ENCODE results near the gene KIAA1191. TPM values are rescaled to one million over a fixed set of nuclear protein-coding genes. Genes with fewer than 3 reads are reported as not detected.

KIAA1191 gene
- total and polyA plus RNA-seq, 4 donors, result 83.6 to 181 (median 132) TPM

DNA sequence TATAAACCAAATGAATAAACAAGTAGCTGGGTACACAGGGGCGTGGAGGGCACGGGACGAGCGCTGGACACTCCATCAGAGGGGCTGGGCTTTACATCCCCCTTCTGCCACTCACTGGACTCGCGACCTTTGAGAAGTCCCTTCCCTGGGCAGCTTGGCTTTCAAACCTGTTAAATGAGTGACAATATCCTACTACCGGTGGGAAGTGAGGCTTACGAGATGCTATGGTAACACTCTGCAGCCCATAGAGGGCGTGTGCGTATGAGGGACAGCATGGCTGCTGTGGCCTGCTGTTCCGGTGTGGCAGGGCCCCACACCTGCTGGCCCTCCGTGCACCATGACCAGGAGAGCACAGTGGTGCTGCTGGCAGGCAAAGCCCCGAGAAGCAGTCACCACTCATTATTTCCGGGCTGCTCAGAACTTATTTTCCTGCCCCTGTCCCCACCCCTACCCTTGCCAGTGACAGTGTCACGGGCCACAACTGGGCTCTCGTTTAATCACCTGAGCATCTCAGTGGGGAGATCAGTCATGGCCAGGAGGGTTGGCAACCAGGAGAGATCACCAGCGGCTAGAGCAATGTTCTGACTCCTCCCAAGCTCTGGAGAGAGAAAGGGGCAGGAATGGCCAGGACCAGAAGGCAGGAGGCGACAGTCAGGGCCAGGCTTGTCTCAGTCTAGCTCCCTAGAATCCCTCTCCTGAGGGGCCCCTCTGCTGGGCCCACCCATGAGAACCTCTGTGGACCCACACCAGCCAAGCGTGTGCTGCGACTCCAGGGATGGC, 44.3 kb upstream of the KIAA1191 start:
- Histone ChIP-seq H3K4me3 (ENCODE audit: low read depth, low read length) (no peak overlapping the region), H3K27me3 (ENCODE audit: control insufficient read depth, insufficient read depth, low read length) (no peaks in the 10 kb centered on the region), H3K27ac (ENCODE audit: low read depth, low read length) (no peak overlapping the region), H3K36me3 (ENCODE audit: control insufficient read depth, insufficient read depth, low read length) (peaks cover 76% of the 10 kb centered on the region), H3K9me3 (ENCODE audit: control insufficient read depth, insufficient read depth, low read length) (no peaks in the 10 kb centered on the region), H3K4me1 (ENCODE audit: control insufficient read depth, insufficient read depth, low read length) (no peaks in the 10 kb centered on the region)
- no peak for DNase-seq (ENCODE audit: low read depth in 4 of 6, low spot score in 6 of 6)
- WGBS (ENCODE audit: insufficient coverage), result 80% methylated on average over 15 of the region's 20 CpGs

GRCh38 chr5:176401281-176402205, 40.0 kb upstream of the KIAA1191 start:
- no peak for DNase-seq (ENCODE audit: low read depth in 4 of 6, low spot score in 6 of 6)
- Histone ChIP-seq H3K4me1 (ENCODE audit: control insufficient read depth, insufficient read depth, low read length) (no peaks in the 10 kb centered on the region), H3K9me3 (ENCODE audit: control insufficient read depth, insufficient read depth, low read length) (no peaks in the 10 kb centered on the region), H3K27ac (ENCODE audit: low read depth, low read length) (no peak overlapping the region), H3K27me3 (ENCODE audit: control insufficient read depth, insufficient read depth, low read length) (no peaks in the 10 kb centered on the region), H3K36me3 (ENCODE audit: control insufficient read depth, insufficient read depth, low read length) (peaks cover 68% of the 10 kb centered on the region), H3K4me3 (ENCODE audit: low read depth, low read length) (no peak overlapping the region)
- 85% methylated on average over 16 of the region's 22 CpGs for WGBS (ENCODE audit: insufficient coverage)

DNA sequence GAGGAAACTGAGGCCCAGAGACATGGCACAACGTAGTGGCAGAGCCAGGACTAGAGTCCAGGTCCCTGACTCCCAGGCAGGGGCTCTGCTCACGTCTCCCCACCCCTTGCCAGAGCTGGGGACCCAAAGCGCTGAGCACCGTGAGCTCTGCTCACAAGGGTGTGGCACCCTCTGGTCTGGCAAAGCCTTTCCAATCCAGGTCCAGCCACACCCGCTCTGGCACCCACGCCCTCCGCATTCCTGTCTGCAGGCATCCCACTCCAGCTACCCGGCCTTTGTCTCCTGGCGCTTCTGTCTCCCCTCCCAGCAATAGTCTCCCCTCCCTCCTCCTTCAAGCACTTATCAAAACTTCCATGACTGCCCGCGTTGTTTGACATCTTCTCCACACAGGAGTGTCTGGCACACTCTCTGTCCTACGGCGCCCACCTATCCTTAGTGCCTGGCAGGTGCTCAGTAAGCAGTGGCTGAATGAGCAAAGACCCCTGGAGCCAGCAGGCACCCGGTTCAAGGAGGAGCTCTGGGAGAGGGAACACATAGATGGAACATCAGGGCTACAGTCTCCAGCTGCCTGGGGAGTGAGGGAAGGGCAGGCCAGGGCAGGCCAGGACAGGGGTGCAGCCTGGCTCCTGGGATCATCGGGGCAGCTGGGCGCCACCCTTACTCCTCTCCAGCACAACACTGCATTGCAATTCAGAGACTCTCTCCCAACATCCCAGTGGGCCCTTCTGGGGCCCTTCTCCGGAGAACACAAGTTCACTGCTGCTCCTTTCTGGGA, 39.0 kb upstream of the KIAA1191 start:
- no peaks in the 10 kb centered on the region for H3K4me1 ChIP-seq (ENCODE audit: control insufficient read depth, insufficient read depth, low read length)
- no peak overlapping the region for H3K4me3 ChIP-seq (ENCODE audit: low read depth, low read length)
- WGBS (ENCODE audit: insufficient coverage), result 86% methylated on average over 17 of the region's 17 CpGs
- no peaks in the 10 kb centered on the region for H3K27me3 ChIP-seq (ENCODE audit: control insufficient read depth, insufficient read depth, low read length)
- H3K27ac ChIP-seq (ENCODE audit: low read depth, low read length), result no peak overlapping the region
- peaks cover 68% of the 10 kb centered on the region for H3K36me3 ChIP-seq (ENCODE audit: control insufficient read depth, insufficient read depth, low read length)
- H3K9me3 ChIP-seq (ENCODE audit: control insufficient read depth, insufficient read depth, low read length), result no peaks in the 10 kb centered on the region
- no peak for DNase-seq (ENCODE audit: low read depth in 4 of 6, low spot score in 6 of 6)

- Histone ChIP-seq H3K36me3 (ENCODE audit: control insufficient read depth, insufficient read depth, low read length) (peaks cover 73% of the 10 kb centered on the region), H3K9me3 (ENCODE audit: control insufficient read depth, insufficient read depth, low read length) (no peaks in the 10 kb centered on the region), H3K4me3 (ENCODE audit: low read depth, low read length) (no peak overlapping the region), H3K27me3 (ENCODE audit: control insufficient read depth, insufficient read depth, low read length) (no peaks in the 10 kb centered on the region), H3K27ac (ENCODE audit: low read depth, low read length) (no peak overlapping the region), H3K4me1 (ENCODE audit: control insufficient read depth, insufficient read depth, low read length) (no peaks in the 10 kb centered on the region)
- 85% methylated on average over 16 of the region's 18 CpGs for WGBS (ENCODE audit: insufficient coverage)
- DNase-seq (ENCODE audit: low read depth in 4 of 6, low spot score in 6 of 6), result no peak
These were observed 36.3 kb upstream of the KIAA1191 start for GRCh38 chr5:176397736-176398420.

GRCh38 chr5:176396330-176396729, 34.8 kb upstream of the KIAA1191 start:
- WGBS (ENCODE audit: insufficient coverage), result 63% methylated on average over 6 of the region's 6 CpGs
- H3K27ac ChIP-seq (ENCODE audit: low read depth, low read length), result peak overlapping the region; percentile 67

GRCh38 chr5:176394881-176395675, 33.5 kb upstream of the KIAA1191 start:
- Histone ChIP-seq H3K4me1 (ENCODE audit: control insufficient read depth, insufficient read depth, low read length) (peaks cover under 1% of the 10 kb centered on the region), H3K36me3 (ENCODE audit: control insufficient read depth, insufficient read depth, low read length) (peaks cover 81% of the 10 kb centered on the region), H3K9me3 (ENCODE audit: control insufficient read depth, insufficient read depth, low read length) (no peaks in the 10 kb centered on the region), H3K27ac (ENCODE audit: low read depth, low read length) (no peak overlapping the region), H3K4me3 (ENCODE audit: low read depth, low read length) (no peak overlapping the region), H3K27me3 (ENCODE audit: control insufficient read depth, insufficient read depth, low read length) (no peaks in the 10 kb centered on the region)
- DNase-seq (ENCODE audit: low read depth in 4 of 6, low spot score in 6 of 6), result no peak
- WGBS (ENCODE audit: insufficient coverage), result 90% methylated on average over 5 of the region's 11 CpGs

More at GRCh38 chr5:176396330-176396729, 34.8 kb upstream of the KIAA1191 start:
- H3K27me3 ChIP-seq (ENCODE audit: control insufficient read depth, insufficient read depth, low read length), result no peaks in the 10 kb centered on the region
- H3K9me3 ChIP-seq (ENCODE audit: control insufficient read depth, insufficient read depth, low read length), result no peaks in the 10 kb centered on the region
- peak in 2 of 6 donors; percentile 14 to 59 for DNase-seq (ENCODE audit: low read depth in 4 of 6, low spot score in 6 of 6)
- H3K36me3 ChIP-seq (ENCODE audit: control insufficient read depth, insufficient read depth, low read length), result peaks cover 81% of the 10 kb centered on the region
- H3K4me1 ChIP-seq (ENCODE audit: control insufficient read depth, insufficient read depth, low read length), result no peaks in the 10 kb centered on the region
- H3K4me3 ChIP-seq (ENCODE audit: low read depth, low read length), result no peak overlapping the region

DNA sequence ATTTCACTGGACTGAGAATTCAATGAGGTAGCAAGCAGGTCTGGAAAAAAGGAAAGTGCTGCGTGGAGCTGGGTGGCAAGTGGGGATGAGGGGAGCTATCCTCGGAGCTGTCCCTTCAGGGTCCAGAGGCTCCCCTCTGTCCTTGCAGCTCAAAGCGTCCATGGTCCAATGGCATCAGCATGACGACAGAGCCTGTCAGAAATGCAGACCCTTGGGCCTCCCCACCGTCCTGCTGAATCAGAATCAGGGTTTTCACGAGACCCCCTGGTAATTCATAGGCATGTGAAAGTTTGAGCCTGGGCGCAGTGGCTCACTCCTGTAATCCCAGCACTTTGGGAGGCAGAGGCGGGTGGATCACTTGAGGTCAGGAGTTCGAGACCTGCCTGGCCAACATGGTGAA, 32.5 kb upstream of the KIAA1191 start:
- no peak for DNase-seq (ENCODE audit: low read depth in 4 of 6, low spot score in 6 of 6)
- 91% methylated on average over 7 of the region's 9 CpGs for WGBS (ENCODE audit: insufficient coverage)
- Histone ChIP-seq H3K9me3 (ENCODE audit: control insufficient read depth, insufficient read depth, low read length) (no peaks in the 10 kb centered on the region), H3K4me3 (ENCODE audit: low read depth, low read length) (no peak overlapping the region), H3K36me3 (ENCODE audit: control insufficient read depth, insufficient read depth, low read length) (peaks cover 81% of the 10 kb centered on the region), H3K27me3 (ENCODE audit: control insufficient read depth, insufficient read depth, low read length) (no peaks in the 10 kb centered on the region), H3K27ac (ENCODE audit: low read depth, low read length) (no peak overlapping the region), H3K4me1 (ENCODE audit: control insufficient read depth, insufficient read depth, low read length) (peaks cover 9% of the 10 kb centered on the region)

- DNase-seq (ENCODE audit: low read depth in 4 of 6, low spot score in 6 of 6), result no peak
- WGBS (ENCODE audit: insufficient coverage), result 93% methylated on average over 11 of the region's 11 CpGs
- Histone ChIP-seq H3K4me3 (ENCODE audit: low read depth, low read length) (no peak overlapping the region), H3K9me3 (ENCODE audit: control insufficient read depth, insufficient read depth, low read length) (no peaks in the 10 kb centered on the region), H3K4me1 (ENCODE audit: control insufficient read depth, insufficient read depth, low read length) (peaks cover 15% of the 10 kb centered on the region), H3K27ac (ENCODE audit: low read depth, low read length) (no peak overlapping the region), H3K27me3 (ENCODE audit: control insufficient read depth, insufficient read depth, low read length) (no peaks in the 10 kb centered on the region), H3K36me3 (ENCODE audit: control insufficient read depth, insufficient read depth, low read length) (peaks cover 66% of the 10 kb centered on the region)
These were observed 31.0 kb upstream of the KIAA1191 start for GRCh38 chr5:176392526-176392925.
